IPS-NIHi11 (cell line): ENCODE results near the gene IQGAP2.

Experiments
- DNase-seq: peaks from one replicate; pipeline ENCODE4 v3.0.0; 2012; ENCODE audit warnings: mixed read lengths, low spot score

IQGAP2 gene

GRCh38 chr5:76751291-76751690 is 348.2 kb downstream of the IQGAP2 start:
- no peak for DNase-seq

GRCh38 chr5:76754668-76755078 is 351.6 kb downstream of the IQGAP2 start:
- no peak for DNase-seq

- no peak for DNase-seq
Measured at GRCh38 chr5:76755779-76756637, 352.9 kb downstream of the IQGAP2 start.

- no peak for DNase-seq
Measured at GRCh38 chr5:76757049-76757448, 354.0 kb downstream of the IQGAP2 start.
